BLaER1 treated with 17β-estradiol and CSF1 and Interleukin-3, amounts not matched to agents 10 nM and 100 nM (cell line): ENCODE data around the gene FGD3.

Source experiments
- H3K27ac ChIP-seq, 11 experiments: shearing (Covaris generic); formaldehyde crosslinking; 2 replicates each; pipeline ENCODE4 v1.8.1; 2022
- H3K27me3 ChIP-seq, 11 experiments: shearing (Covaris generic); formaldehyde crosslinking; 2 replicates each; pipeline ENCODE4 v1.8.1; 2022
- H3K36me3 ChIP-seq, 11 experiments: shearing (Covaris generic); formaldehyde crosslinking; 2 replicates each; pipeline ENCODE4 v1.8.1; 2022
- H3K4me1 ChIP-seq, 10 experiments: shearing (Covaris generic); formaldehyde crosslinking; 2 replicates each; pipeline ENCODE4 v1.8.1; 2022
- H3K4me2 ChIP-seq, 11 experiments: shearing (Covaris generic); formaldehyde crosslinking; 2 replicates each; pipeline ENCODE4 v1.8.1; 2022
- H3K4me3 ChIP-seq, 10 experiments: shearing (Covaris generic); formaldehyde crosslinking; 2 replicates each; pipeline ENCODE4 v1.8.1; 2022
- H3K9ac ChIP-seq, 11 experiments: shearing (Covaris generic); formaldehyde crosslinking; 2 replicates each; pipeline ENCODE4 v1.8.1; 2022
- H3K9me3 ChIP-seq, 11 experiments: shearing (Covaris generic); formaldehyde crosslinking; replicated peaks in 1 of 11; 2 replicates each; pipeline ENCODE4 v1.8.1; 2022
- H4K20me1 ChIP-seq, 11 experiments: shearing (Covaris generic); formaldehyde crosslinking; 2 replicates each; pipeline ENCODE4 v1.8.1; 2022
- Cebpa-rat ChIP-seq, 11 experiments: shearing (Covaris generic); IDR thresholded peaks; 2 replicates each; pipeline ENCODE4 v1.8.1; 2022

Gene FGD3

GRCh38 chr9:92941861-92942260 lies 5.5 kb upstream of the FGD3 start:
- Histone ChIP-seq H4K20me1 (no peaks in the 10 kb centered on the region), H3K9me3 (peaks cover 0 to 14% (median 6%) of the 10 kb centered on the region in 11 experiments; a peak in 6 of 22 replicates), H3K4me1 (peaks cover 0 to 5% (median 2%) of the 10 kb centered on the region in 10 experiments; a peak in 10 of 20 replicates), H3K27ac (no peak overlapping the region), H3K9ac (no peak overlapping the region), H3K4me3 (no peak overlapping the region), H3K27me3 (peaks cover 0 to 3% (median 0%) of the 10 kb centered on the region in 11 experiments; a peak in 5 of 22 replicates), H3K36me3 (no peaks in the 10 kb centered on the region), H3K4me2 (no peak overlapping the region)
- no peak for TF ChIP-seq Cebpa-rat (IDR thresholded peaks at IDR 0.05)

DNA sequence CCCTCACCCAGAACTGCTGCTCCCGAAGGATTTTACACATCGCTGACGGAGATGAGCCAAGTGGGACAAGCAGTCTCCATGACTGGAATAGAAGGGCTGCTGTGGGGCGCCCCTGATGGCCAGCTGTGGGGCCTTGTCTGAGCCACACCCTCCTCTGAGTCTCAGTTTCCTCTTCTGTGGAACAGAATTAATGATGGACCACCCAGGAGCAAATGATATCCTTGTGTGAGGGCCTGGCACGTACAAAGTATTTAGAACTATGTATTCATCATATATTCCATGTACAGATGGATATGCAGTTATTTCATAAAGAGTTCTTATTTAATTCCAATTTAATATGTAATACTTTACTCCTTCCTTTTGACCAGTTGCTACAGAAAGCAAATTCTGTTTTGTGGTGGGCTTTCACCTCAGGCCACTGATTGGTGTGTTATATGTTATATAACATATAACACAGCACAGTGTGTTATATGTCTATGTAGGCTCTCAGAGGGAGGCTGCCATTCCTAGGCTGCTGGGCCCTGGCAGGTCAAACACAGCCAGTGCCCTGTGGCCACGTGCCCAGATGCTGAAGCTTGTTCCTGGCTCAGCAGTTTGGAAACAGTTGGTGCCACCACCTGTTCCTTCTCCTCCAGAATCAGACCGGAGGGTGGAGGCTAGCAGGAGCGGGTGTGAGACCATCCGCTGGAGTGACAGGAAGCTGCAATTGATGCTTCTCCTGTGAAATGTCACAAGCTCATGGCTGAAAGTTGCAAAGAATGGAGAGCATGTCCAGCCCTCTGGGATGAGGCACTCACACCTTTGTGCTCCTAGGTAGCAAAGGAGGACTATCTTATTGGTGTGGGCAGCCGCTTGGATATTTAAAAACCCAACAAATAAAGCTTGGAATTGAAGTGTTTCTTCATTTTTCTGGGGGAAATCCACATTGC lies 4.4 kb upstream of the FGD3 start:
- Histone ChIP-seq H3K36me3 (no peaks in the 10 kb centered on the region), H3K9me3 (peaks cover 0 to 14% (median 6%) of the 10 kb centered on the region in 11 experiments; a peak in 6 of 22 replicates), H3K27ac (no peak overlapping the region), H3K4me3 (no peak overlapping the region), H3K4me1 (peaks cover 4 to 16% (median 13%) of the 10 kb centered on the region in 10 experiments; a peak in 17 of 20 replicates), H4K20me1 (no peaks in the 10 kb centered on the region), H3K9ac (no peak overlapping the region), H3K4me2 (no peak overlapping the region), H3K27me3 (peaks cover 0 to 14% (median 6%) of the 10 kb centered on the region in 11 experiments; a peak in 13 of 22 replicates)
- no peak for TF ChIP-seq Cebpa-rat (IDR thresholded peaks at IDR 0.05)

DNA sequence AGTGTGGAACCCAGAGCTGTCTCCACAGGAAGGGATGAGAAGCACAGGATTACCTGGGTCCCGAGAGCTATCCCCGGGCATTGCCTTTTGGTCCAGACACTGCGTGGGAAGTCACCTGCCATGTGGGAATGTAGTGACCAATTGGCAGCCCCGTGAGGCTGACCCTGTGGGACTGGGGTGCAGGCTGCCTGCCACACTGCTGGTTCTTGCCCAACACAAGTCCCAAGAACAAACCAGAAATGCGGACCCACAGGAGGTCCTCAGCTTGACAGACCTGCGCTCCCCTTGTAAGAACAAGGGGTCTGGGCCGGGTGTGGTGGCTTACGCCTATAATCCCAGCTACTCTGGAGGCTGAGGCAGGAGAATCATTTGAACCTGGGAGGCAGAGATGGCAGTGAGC lies 2.4 kb upstream of the FGD3 start:
- no peaks in the 10 kb centered on the region for H3K36me3 ChIP-seq
- TF ChIP-seq Cebpa-rat (IDR thresholded peaks at IDR 0.05) = no peak

DNA sequence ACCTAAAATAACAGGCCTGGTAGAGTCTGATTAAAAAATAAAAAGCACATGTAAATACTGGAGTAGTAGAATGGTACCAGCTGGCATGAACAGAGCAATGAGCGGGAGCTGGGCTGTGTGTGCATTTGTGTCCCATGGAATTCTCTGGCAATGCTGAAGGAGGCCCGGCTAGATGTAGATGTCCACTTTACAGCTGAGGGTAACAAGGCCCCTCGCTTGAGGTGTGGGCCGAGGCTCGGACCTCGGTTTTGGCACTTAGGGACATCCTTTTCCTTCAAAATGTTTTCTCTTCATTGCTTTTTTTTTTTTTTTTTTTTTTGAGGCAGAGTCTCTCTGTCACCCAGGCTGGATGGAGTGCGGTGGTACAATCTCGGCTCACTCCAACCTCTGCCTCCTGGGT lies 1.5 kb upstream of the FGD3 start:
- no peak overlapping the region for H3K9ac ChIP-seq
- TF ChIP-seq Cebpa-rat (IDR thresholded peaks at IDR 0.05) = no peak
- H3K4me2 ChIP-seq = no peak overlapping the region
- H3K4me1 ChIP-seq = peaks cover 12 to 24% (median 18%) of the 10 kb centered on the region in 10 experiments; a peak in 19 of 20 replicates
- peaks cover 0 to 23% (median 10%) of the 10 kb centered on the region in 11 experiments; a peak in 13 of 22 replicates for H3K27me3 ChIP-seq
- H3K27ac ChIP-seq = no peak overlapping the region
- no peaks in the 10 kb centered on the region for H4K20me1 ChIP-seq
- H3K4me3 ChIP-seq = no peak overlapping the region
- no peaks in the 10 kb centered on the region for H3K36me3 ChIP-seq
- peaks cover 0 to 14% (median 6%) of the 10 kb centered on the region in 11 experiments; a peak in 6 of 22 replicates for H3K9me3 ChIP-seq

More for the DNA sequence above, 2.4 kb upstream of the FGD3 start:
- no peaks in the 10 kb centered on the region for H4K20me1 ChIP-seq
- no peak overlapping the region for H3K9ac ChIP-seq
- no peak overlapping the region for H3K4me2 ChIP-seq
- no peak overlapping the region for H3K27ac ChIP-seq
- no peak overlapping the region for H3K4me3 ChIP-seq
- H3K9me3 ChIP-seq = peaks cover 0 to 14% (median 6%) of the 10 kb centered on the region in 11 experiments; a peak in 6 of 22 replicates
- peaks cover 12 to 24% (median 18%) of the 10 kb centered on the region in 10 experiments; a peak in 19 of 20 replicates for H3K4me1 ChIP-seq
- peaks cover 0 to 23% (median 10%) of the 10 kb centered on the region in 11 experiments; a peak in 13 of 22 replicates for H3K27me3 ChIP-seq

GRCh38 chr9:92948038-92948534 lies 763 bp downstream of the FGD3 start:
- H3K36me3 ChIP-seq = no peaks in the 10 kb centered on the region
- no peak overlapping the region for H3K27ac ChIP-seq
- H3K4me1 ChIP-seq = peaks cover 12 to 24% (median 18%) of the 10 kb centered on the region in 10 experiments; a peak in 19 of 20 replicates
- H3K4me3 ChIP-seq = peak overlapping the region in 3 of 10 experiments; percentile 42 to 59 (median 56); a peak in 4 of 20 replicates
- peaks cover 0 to 23% (median 10%) of the 10 kb centered on the region in 11 experiments; a peak in 13 of 22 replicates for H3K27me3 ChIP-seq
- peak overlapping the region; percentile 79 to 98 (median 92); a peak in 21 of 22 replicates for H3K4me2 ChIP-seq
- H4K20me1 ChIP-seq = no peaks in the 10 kb centered on the region
- 0 out of 22 replicates have a peak overlapping the region, but pooled peaks of 1 of the 11 experiments have one; percentile 68 for H3K9ac ChIP-seq
- H3K9me3 ChIP-seq = peaks cover 0 to 14% (median 6%) of the 10 kb centered on the region in 11 experiments; a peak in 6 of 22 replicates
- no peak for TF ChIP-seq Cebpa-rat (IDR thresholded peaks at IDR 0.05)

DNA sequence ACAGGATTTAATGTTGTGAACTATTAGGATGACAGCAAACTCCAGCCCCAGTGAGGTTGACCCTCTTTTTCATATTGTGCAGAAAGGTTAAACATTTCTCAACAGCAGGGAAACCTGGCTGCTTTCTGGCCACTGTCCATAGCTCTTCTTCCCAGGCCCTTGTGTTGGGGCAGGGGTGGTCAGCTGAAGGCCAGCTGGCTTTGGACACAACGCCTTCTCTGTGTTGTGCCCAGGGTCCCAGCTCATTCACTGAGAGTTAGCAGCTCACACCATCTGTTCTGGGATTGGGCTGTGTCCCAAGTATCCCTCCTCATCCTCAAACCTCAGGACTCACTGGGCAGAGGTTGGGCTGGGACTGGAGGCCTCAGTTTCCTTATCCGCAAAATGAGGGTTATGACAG lies 1.3 kb downstream of the FGD3 start:
- Histone ChIP-seq H3K9me3 (peaks cover 0 to 14% (median 6%) of the 10 kb centered on the region in 11 experiments; a peak in 6 of 22 replicates), H3K4me2 (no peak overlapping the region), H3K36me3 (no peaks in the 10 kb centered on the region), H3K4me3 (no peak overlapping the region), H4K20me1 (no peaks in the 10 kb centered on the region), H3K4me1 (peaks cover 14 to 28% (median 20%) of the 10 kb centered on the region in 10 experiments), H3K27ac (no peak overlapping the region), H3K9ac (no peak overlapping the region), H3K27me3 (peaks cover 0 to 23% (median 10%) of the 10 kb centered on the region in 11 experiments; a peak in 13 of 22 replicates)
- no peak for TF ChIP-seq Cebpa-rat (IDR thresholded peaks at IDR 0.05)

DNA sequence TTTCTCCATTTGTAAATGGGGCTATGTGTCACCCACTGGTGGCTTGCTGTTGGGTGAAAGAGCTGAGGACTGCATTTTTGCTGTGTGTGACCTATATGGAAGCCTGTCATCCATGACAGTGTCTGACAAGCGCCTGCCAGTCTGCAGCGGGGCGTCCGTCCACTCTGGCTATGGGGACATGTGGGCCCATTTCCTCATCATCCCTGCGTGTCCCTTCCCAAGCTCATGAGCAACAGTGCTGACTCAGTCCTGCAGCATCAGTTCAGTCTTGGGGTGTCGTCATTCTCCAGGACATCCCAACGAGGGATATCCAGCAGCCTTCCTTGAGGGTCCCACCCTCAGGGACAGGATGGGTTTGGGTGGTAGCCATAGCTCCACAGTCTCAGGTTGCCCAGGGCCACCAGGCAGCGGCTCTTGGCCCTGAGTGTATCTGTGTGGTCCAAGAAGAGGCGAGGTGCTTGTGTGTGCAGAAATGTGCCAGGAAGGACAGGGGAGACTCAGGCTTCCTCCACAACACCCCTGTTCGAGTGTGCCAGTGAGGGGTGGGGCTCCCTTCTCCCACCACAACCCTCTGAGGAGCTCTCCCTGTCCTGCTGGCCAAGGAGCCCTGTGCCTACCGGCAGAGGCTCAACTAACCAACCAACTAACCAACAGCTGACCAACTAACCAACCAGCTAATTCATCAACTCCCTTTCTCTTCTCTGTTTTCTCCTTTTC lies 2.1 kb downstream of the FGD3 start:
- peak overlapping the region in 9 of 11 experiments; percentile 19 to 48 (median 35); a peak in 12 of 22 replicates for H3K4me2 ChIP-seq
- no peak overlapping the region for H3K9ac ChIP-seq
- no peak overlapping the region for H3K27ac ChIP-seq
- H3K27me3 ChIP-seq = peaks cover 0 to 23% (median 10%) of the 10 kb centered on the region in 11 experiments; a peak in 13 of 22 replicates
- no peak overlapping the region for H3K4me3 ChIP-seq
- peaks cover 0 to 14% (median 6%) of the 10 kb centered on the region in 11 experiments; a peak in 6 of 22 replicates for H3K9me3 ChIP-seq
- H3K4me1 ChIP-seq = peaks cover 22 to 36% (median 28%) of the 10 kb centered on the region in 10 experiments
- no peaks in the 10 kb centered on the region for H3K36me3 ChIP-seq
- H4K20me1 ChIP-seq = no peaks in the 10 kb centered on the region
- no peak for TF ChIP-seq Cebpa-rat (IDR thresholded peaks at IDR 0.05)

- Histone ChIP-seq H4K20me1 (no peaks in the 10 kb centered on the region), H3K4me3 (no peak overlapping the region), H3K4me2 (no peak overlapping the region), H3K27me3 (peaks cover 0 to 23% (median 10%) of the 10 kb centered on the region in 11 experiments; a peak in 13 of 22 replicates), H3K36me3 (no peaks in the 10 kb centered on the region), H3K27ac (no peak overlapping the region), H3K4me1 (peaks cover 28 to 43% (median 36%) of the 10 kb centered on the region in 10 experiments), H3K9ac (no peak overlapping the region), H3K9me3 (peaks cover 0 to 11% (median 5%) of the 10 kb centered on the region in 11 experiments; a peak in 6 of 22 replicates)
- no peak for TF ChIP-seq Cebpa-rat (IDR thresholded peaks at IDR 0.05)
These were observed 3.1 kb downstream of the FGD3 start for GRCh38 chr9:92950359-92950955.
